Karpas-422 (cell line): ENCODE data around the gene IL20RB. TPM values are rescaled to one million over a fixed set of nuclear protein-coding genes. Genes with fewer than 3 reads are reported as not detected.
"Not testable (repeated sequence)": the region's sequence is repeated elsewhere in the genome, so short reads cannot be mapped to it uniquely, and the experiment has no call there.

Experiments
- DNase-seq: peaks from one replicate; pipeline ENCODE4 v3.0.0-alpha.2; 2015
- H2AFZ ChIP-seq: fragments of 200-600 bp; sonication (generic); 2 replicates; pipeline ENCODE4 v1.6.1; 2014; ENCODE audit warnings: antibody characterized with exemption, low read length, mixed read lengths
- H3K27ac ChIP-seq: fragments of 200-600 bp; sonication (generic); 2 replicates; pipeline ENCODE4 v1.5.1; 2014; ENCODE audit warnings: mild to moderate bottlenecking, low read length, moderate library complexity
- H3K27me3 ChIP-seq: fragments of 200-600 bp; sonication (generic); 2 replicates; pipeline ENCODE4 v1.6.1; 2014; ENCODE audit warnings: low read length, mixed read lengths
- H3K36me3 ChIP-seq: fragments of 200-600 bp; sonication (generic); 2 replicates; pipeline ENCODE4 v1.6.1; 2014; ENCODE audit warnings: low read length, mixed read lengths; ENCODE audit not compliant: insufficient read depth
- H3K4me1 ChIP-seq: fragments of 200-600 bp; sonication (generic); 2 replicates; pipeline ENCODE4 v1.6.1; 2014; ENCODE audit warnings: mild to moderate bottlenecking, low read length, mixed read lengths
- H3K4me2 ChIP-seq: fragments of 200-600 bp; sonication (generic); 2 replicates; pipeline ENCODE4 v1.6.1; 2014; ENCODE audit warnings: low read length, low read depth, mild to moderate bottlenecking; ENCODE audit not compliant: poor library complexity, severe bottlenecking
- H3K4me3 ChIP-seq: fragments of 200-600 bp; sonication (generic); 2 replicates; pipeline ENCODE4 v1.5.1; 2014; ENCODE audit warnings: mild to moderate bottlenecking, antibody characterized with exemption, low read length, mixed read lengths
- H3K79me2 ChIP-seq: fragments of 200-600 bp; sonication (generic); 2 replicates; pipeline ENCODE4 v1.6.1; 2014; ENCODE audit warnings: mild to moderate bottlenecking, low read length, mixed read lengths
- H3K9ac ChIP-seq: fragments of 200-600 bp; sonication (generic); 2 replicates; pipeline ENCODE4 v1.6.0; 2014; ENCODE audit warnings: low read length
- H3K9me2 ChIP-seq: fragments of 200-600 bp; sonication (generic), shearing (Covaris generic); replicated peaks from 2 replicates; pipeline ENCODE4 v1.6.0; 2014; ENCODE audit warnings: mild to moderate bottlenecking, low read length, moderate library complexity; ENCODE audit not compliant: insufficient read depth
- H3K9me3 ChIP-seq: fragments of 300-700, 200-600 bp; sonication (generic); 2 replicates; pipeline ENCODE4 v1.6.1; 2014; ENCODE audit warnings: low read length, mixed read lengths
- H4K20me1 ChIP-seq: fragments of 200-600 bp; sonication (generic); 2 replicates; pipeline ENCODE4 v1.6.1; 2014; ENCODE audit warnings: mild to moderate bottlenecking, antibody characterized with exemption, low read length, low read depth; ENCODE audit not compliant: insufficient read depth
- total RNA-seq: library from RNA; depleted of rRNA; stranded (reverse); fragments of >200 nt; shearing (Covaris generic); gene quantifications from 2 replicates; pipeline ENCODE4 v1.2.3, GENCODE V29; 2014; ENCODE audit warnings: low replicate concordance

IL20RB gene
- total RNA-seq, 1 experiment from 2014 or later, result 1.1 TPM

GRCh38 chr3:136979684-136980083, 21.9 kb downstream of the IL20RB start:
- Histone ChIP-seq H3K36me3 (no peaks in the 10 kb centered on the region), H2AFZ (no peak overlapping the region)

GRCh38 chr3:136982033-136982432, 24.2 kb downstream of the IL20RB start:
- Histone ChIP-seq H4K20me1 (no peaks in the 10 kb centered on the region), H3K9me2 (no peaks in the 10 kb centered on the region), H3K36me3 (peaks cover 3% of the 10 kb centered on the region; the same call in 1 of the 2 replicates), H3K9me3 (no peaks in the 10 kb centered on the region), H3K9ac (no peak overlapping the region), H3K79me2 (peaks cover 6% of the 10 kb centered on the region; the same call in 1 of the 2 replicates), H3K4me2 (no peak overlapping the region), H3K4me1 (no peaks in the 10 kb centered on the region), H3K27me3 (no peaks in the 10 kb centered on the region), H3K27ac (no peak overlapping the region), H3K4me3 (no peak overlapping the region), H2AFZ (no peak overlapping the region)
- peak; percentile 32 for DNase-seq

More at GRCh38 chr3:136979684-136980083, 21.9 kb downstream of the IL20RB start:
- Histone ChIP-seq H3K4me3 (no peak overlapping the region), H3K27me3 (no peaks in the 10 kb centered on the region), H3K9me3 (no peaks in the 10 kb centered on the region), H3K9me2 (no peaks in the 10 kb centered on the region), H3K4me1 (no peaks in the 10 kb centered on the region), H3K9ac (no peak overlapping the region), H3K4me2 (no peak overlapping the region), H3K27ac (no peak overlapping the region), H4K20me1 (no peaks in the 10 kb centered on the region), H3K79me2 (peaks cover 17% of the 10 kb centered on the region; the same call in 1 of the 2 replicates)
- DNase-seq, result peak; percentile 29

GRCh38 chr3:136982520-136983138, 24.8 kb downstream of the IL20RB start:
- Histone ChIP-seq H2AFZ (no peak overlapping the region), H3K4me1 (no peaks in the 10 kb centered on the region), H3K4me3 (no peak overlapping the region), H3K27ac (no peak overlapping the region), H3K4me2 (no peak overlapping the region), H3K79me2 (peaks cover 6% of the 10 kb centered on the region; the same call in 1 of the 2 replicates), H4K20me1 (no peaks in the 10 kb centered on the region), H3K36me3 (peaks cover 3% of the 10 kb centered on the region; the same call in 1 of the 2 replicates), H3K9me2 (no peaks in the 10 kb centered on the region), H3K9me3 (no peaks in the 10 kb centered on the region), H3K27me3 (no peaks in the 10 kb centered on the region), H3K9ac (no peak overlapping the region)
- DNase-seq, result peak; percentile 15

GRCh38 chr3:136984837-136985236, 27.1 kb downstream of the IL20RB start:
- no peaks in the 10 kb centered on the region for H3K27me3 ChIP-seq
- no peak overlapping the region for H3K27ac ChIP-seq
- no peaks in the 10 kb centered on the region for H3K9me3 ChIP-seq
- H3K79me2 ChIP-seq, result no peaks in the 10 kb centered on the region; the same call in 1 of the 2 replicates
- peaks cover 3% of the 10 kb centered on the region; the same call in 1 of the 2 replicates for H3K36me3 ChIP-seq
- H3K4me3 ChIP-seq, result no peak overlapping the region
- no peaks in the 10 kb centered on the region for H4K20me1 ChIP-seq
- no peak overlapping the region for H2AFZ ChIP-seq
- no peaks in the 10 kb centered on the region for H3K4me1 ChIP-seq
- no peak overlapping the region for H3K4me2 ChIP-seq
- no peaks in the 10 kb centered on the region for H3K9me2 ChIP-seq
- DNase-seq, result no peak
- H3K9ac ChIP-seq, result no peak overlapping the region

- not testable (repeated sequence) for H4K20me1 ChIP-seq, H3K9me2 ChIP-seq, H3K27ac ChIP-seq, H3K27me3 ChIP-seq, H3K79me2 ChIP-seq, H3K4me2 ChIP-seq, H3K4me1 ChIP-seq, H3K4me3 ChIP-seq, H3K9me3 ChIP-seq, H2AFZ ChIP-seq, H3K36me3 ChIP-seq, DNase-seq, H3K9ac ChIP-seq
These were observed 29.7 kb downstream of the IL20RB start for GRCh38 chr3:136987398-136987980.

- H3K9me2 ChIP-seq, result no peaks in the 10 kb centered on the region
- H3K79me2 ChIP-seq, result no peaks in the 10 kb centered on the region
- no peaks in the 10 kb centered on the region for H3K27me3 ChIP-seq
- no peak for DNase-seq
- H3K36me3 ChIP-seq, result peaks cover 3% of the 10 kb centered on the region; the same call in 1 of the 2 replicates
- H3K4me1 ChIP-seq, result no peaks in the 10 kb centered on the region
- no peak overlapping the region for H3K4me2 ChIP-seq
- no peak overlapping the region for H3K27ac ChIP-seq
- no peak overlapping the region for H3K4me3 ChIP-seq
- H3K9ac ChIP-seq, result no peak overlapping the region
- no peaks in the 10 kb centered on the region for H4K20me1 ChIP-seq
- no peak overlapping the region for H2AFZ ChIP-seq
- H3K9me3 ChIP-seq, result no peaks in the 10 kb centered on the region
These were observed 30.9 kb downstream of the IL20RB start for GRCh38 chr3:136988651-136989050.

GRCh38 chr3:136989781-136990524, 32.2 kb downstream of the IL20RB start:
- peaks cover 3% of the 10 kb centered on the region; the same call in 1 of the 2 replicates for H3K36me3 ChIP-seq
- H3K4me1 ChIP-seq, result no peaks in the 10 kb centered on the region
- H4K20me1 ChIP-seq, result no peaks in the 10 kb centered on the region
- H2AFZ ChIP-seq, result no peak overlapping the region
- no peak overlapping the region for H3K9ac ChIP-seq
- no peak for DNase-seq
- no peaks in the 10 kb centered on the region for H3K79me2 ChIP-seq
- H3K4me2 ChIP-seq, result no peak overlapping the region
- H3K9me2 ChIP-seq, result no peaks in the 10 kb centered on the region
- H3K4me3 ChIP-seq, result no peak overlapping the region
- H3K27me3 ChIP-seq, result no peaks in the 10 kb centered on the region
- H3K27ac ChIP-seq, result no peak overlapping the region
- no peaks in the 10 kb centered on the region for H3K9me3 ChIP-seq

GRCh38 chr3:136990826-136991225, 33.0 kb downstream of the IL20RB start:
- no peak overlapping the region for H3K27ac ChIP-seq
- H3K4me2 ChIP-seq, result no peak overlapping the region
- H3K9ac ChIP-seq, result no peak overlapping the region
- DNase-seq, result no peak
- H2AFZ ChIP-seq, result no peak overlapping the region
- no peaks in the 10 kb centered on the region for H3K27me3 ChIP-seq
- H3K36me3 ChIP-seq, result peaks cover 3% of the 10 kb centered on the region; the same call in 1 of the 2 replicates
- H3K79me2 ChIP-seq, result no peaks in the 10 kb centered on the region
- H3K9me2 ChIP-seq, result no peaks in the 10 kb centered on the region
- H3K4me3 ChIP-seq, result no peak overlapping the region
- H3K4me1 ChIP-seq, result no peaks in the 10 kb centered on the region
- H3K9me3 ChIP-seq, result no peaks in the 10 kb centered on the region
- no peaks in the 10 kb centered on the region for H4K20me1 ChIP-seq
